Activated B cell treated with CpG ODN at 0.5 μM for 24 hours (primary cell): Measurements from ENCODE around the gene CPN2. TPM values are rescaled to one million over a fixed set of nuclear protein-coding genes. Genes with fewer than 3 reads are reported as not detected.

ENCODE experiments used
- ATAC-seq: fragments of 200-7000 bp; cut with Tn5 transposase; one replicate; pipeline ENCODE4 v1.10.0; 2021; ENCODE audit warnings: low read depth, mild to moderate bottlenecking, moderate library complexity
- CTCF ChIA-PET: fragments of 350-600 bp; sonication (Branson Sonifier 250); formaldehyde crosslinking; loops from one replicate; lab custom pipeline; 2021; ENCODE audit warnings: antibody characterized with exemption; lab: Charles Lee
- POLR2A ChIA-PET: fragments of 350-600 bp; sonication (Branson Sonifier 250); formaldehyde crosslinking; loops from one replicate; lab custom pipeline; 2021; ENCODE audit warnings: antibody characterized with exemption; lab: Charles Lee
- DNase-seq: peaks from one replicate; pipeline ENCODE4 v3.0.0; 2022
- H3K27ac Mint-ChIP-seq: one replicate; pipeline ENCODE4 v1.8.0; 2020; ENCODE audit warnings: mixed read lengths
- H3K27me3 Mint-ChIP-seq: one replicate; pipeline ENCODE4 v1.8.0; 2021; ENCODE audit warnings: mixed read lengths
- H3K36me3 Mint-ChIP-seq: one replicate; pipeline ENCODE4 v1.8.0; 2021; ENCODE audit warnings: low read depth, mixed read lengths
- H3K4me1 Mint-ChIP-seq: one replicate; pipeline ENCODE4 v1.8.0; 2021; ENCODE audit warnings: mixed read lengths
- H3K4me3 Mint-ChIP-seq: one replicate; pipeline ENCODE4 v1.8.0; 2020; ENCODE audit warnings: mild to moderate bottlenecking, mixed read lengths
- H3K9me3 Mint-ChIP-seq: one replicate; pipeline ENCODE4 v1.8.0; 2020; ENCODE audit warnings: mixed read lengths
- intact Hi-C: fragments of 100-400 bp; cut with micrococcal nuclease; formaldehyde crosslinking; loops from one replicate; pipeline ENCODE4 v1.15.1; 2024
- total RNA-seq: library from RNA; stranded (reverse); gene quantifications from 2 replicates; pipeline ENCODE4 v1.2.3, GENCODE V29; 2022
- TF ChIP-seq, protein P1 (sequence below): fragments of 200-600 bp; IDR thresholded peaks from one replicate; pipeline ENCODE4 v1.8.0; 2022; ENCODE audit warnings: antibody characterized with exemption, mild to moderate bottlenecking

Gene CPN2
- total RNA-seq, 1 donor from 2014 or later, result not detected

DNA sequence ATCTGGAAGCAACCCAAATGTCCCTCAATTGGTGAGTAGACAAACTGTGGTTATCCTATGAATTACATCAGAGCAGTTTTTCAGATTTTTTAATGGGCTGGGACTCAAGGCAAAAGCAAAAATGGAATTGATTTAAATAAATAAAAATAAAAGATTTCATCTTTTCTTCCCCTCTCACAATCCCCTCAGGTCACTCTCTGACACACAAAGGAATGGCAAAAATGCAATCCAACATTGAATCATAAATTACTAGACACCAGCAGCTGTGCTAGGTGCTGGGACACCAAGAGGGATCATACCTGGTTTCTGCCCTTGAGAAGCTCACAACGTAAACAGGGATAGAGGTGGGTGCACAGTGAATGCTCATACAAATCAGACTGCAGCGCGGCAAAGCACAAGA is 58.8 kb downstream of the CPN2 start:
- H3K27ac Mint-ChIP-seq, result no peak overlapping the region
- ChIA-PET CTCF (no interaction called here), POLR2A (no interaction called here)
- H3K9me3 Mint-ChIP-seq, result peaks cover 5% of the 10 kb centered on the region
- TF ChIP-seq, protein P1, sequence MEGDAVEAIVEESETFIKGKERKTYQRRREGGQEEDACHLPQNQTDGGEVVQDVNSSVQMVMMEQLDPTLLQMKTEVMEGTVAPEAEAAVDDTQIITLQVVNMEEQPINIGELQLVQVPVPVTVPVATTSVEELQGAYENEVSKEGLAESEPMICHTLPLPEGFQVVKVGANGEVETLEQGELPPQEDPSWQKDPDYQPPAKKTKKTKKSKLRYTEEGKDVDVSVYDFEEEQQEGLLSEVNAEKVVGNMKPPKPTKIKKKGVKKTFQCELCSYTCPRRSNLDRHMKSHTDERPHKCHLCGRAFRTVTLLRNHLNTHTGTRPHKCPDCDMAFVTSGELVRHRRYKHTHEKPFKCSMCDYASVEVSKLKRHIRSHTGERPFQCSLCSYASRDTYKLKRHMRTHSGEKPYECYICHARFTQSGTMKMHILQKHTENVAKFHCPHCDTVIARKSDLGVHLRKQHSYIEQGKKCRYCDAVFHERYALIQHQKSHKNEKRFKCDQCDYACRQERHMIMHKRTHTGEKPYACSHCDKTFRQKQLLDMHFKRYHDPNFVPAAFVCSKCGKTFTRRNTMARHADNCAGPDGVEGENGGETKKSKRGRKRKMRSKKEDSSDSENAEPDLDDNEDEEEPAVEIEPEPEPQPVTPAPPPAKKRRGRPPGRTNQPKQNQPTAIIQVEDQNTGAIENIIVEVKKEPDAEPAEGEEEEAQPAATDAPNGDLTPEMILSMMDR, result no peak
- DNase-seq, result no peak
- intact Hi-C loops, result no loop called here
- peaks cover 17% of the 10 kb centered on the region for H3K4me1 Mint-ChIP-seq
- peaks cover 2% of the 10 kb centered on the region for H3K36me3 Mint-ChIP-seq
- H3K27me3 Mint-ChIP-seq, result peaks cover 14% of the 10 kb centered on the region
- H3K4me3 Mint-ChIP-seq, result no peak overlapping the region
- no peak for ATAC-seq

Other genes with a start within 250 kb of the CPN2 start
- 5.0 and 5.9 TPM in 2 replicates for gene HES1, start 215.2 kb downstream of the CPN2 start, total RNA-seq
- not detected in 2 replicates for gene LRRC15, start 18.4 kb upstream of the CPN2 start, total RNA-seq
- 0.18 and 0.22 TPM in 2 replicates for gene GP5, start 47.9 kb upstream of the CPN2 start, total RNA-seq
- gene ATP13A3, start 135.7 kb upstream of the CPN2 start, total RNA-seq, result 79.8 and 91.9 TPM in 2 replicates